ENCODE results near the gene DCAF8L2.
"Not testable (repeated sequence)": the region's sequence is repeated elsewhere in the genome, so short reads cannot be mapped to it uniquely, and the experiment has no call there.

DCAF8L2 gene

DNA sequence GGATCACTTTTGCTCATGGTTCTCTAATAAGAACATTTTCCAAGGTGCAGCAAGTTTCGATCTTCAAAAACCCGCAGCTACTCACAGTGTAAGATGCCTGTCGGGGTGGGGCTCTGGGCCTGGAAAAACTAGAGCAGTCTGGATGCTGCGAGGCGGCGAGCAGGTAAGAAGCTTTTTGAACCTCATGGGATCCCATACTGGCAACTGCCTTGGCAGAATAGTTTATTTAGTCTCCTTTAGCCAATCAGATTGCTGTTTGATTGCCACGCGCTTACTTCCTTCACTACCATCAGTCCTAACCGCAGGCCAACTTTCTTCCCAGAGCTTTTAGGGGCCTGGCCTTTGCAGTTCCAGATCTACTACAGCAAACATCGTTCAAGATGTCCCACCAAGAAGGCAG, 156.4 kb downstream of the DCAF8L2 start:
- Histone ChIP-seq H3K27me3 (ENCODE audit: control insufficient read depth in 1 of 2, insufficient read depth in 1 of 2, low read length in 2 of 2) (no peaks in the 10 kb centered on the region), H3K18ac (ENCODE audit: low read depth in 1 of 2, low read length in 2 of 2) (no peak overlapping the region), H3K4me3 (ENCODE audit: insufficient read depth in 1 of 2, low read depth in 1 of 2, low read length in 2 of 2) (no peak overlapping the region), H2AK5ac (ENCODE audit: low read length, severe bottlenecking) (no peak overlapping the region), H3K9me3 (ENCODE audit: control insufficient read depth, low read length) (no peaks in the 10 kb centered on the region), H2BK5ac (ENCODE audit: low read depth, low read length, poor library complexity, severe bottlenecking) (no peak overlapping the region), H3K23ac (ENCODE audit: low read length in 2 of 2) (no peak overlapping the region), H3K4me1 (ENCODE audit: control insufficient read depth, insufficient read depth, low read depth, low read length) (no peaks in the 10 kb centered on the region), H3K9ac (ENCODE audit: low read length) (no peak overlapping the region), H2BK15ac (ENCODE audit: low read depth, poor library complexity, severe bottlenecking) (no peak overlapping the region), H2BK120ac (ENCODE audit: low read depth, low read length) (no peak overlapping the region), H3K79me1 (replicated peaks; ENCODE audit: low read length, poor library complexity, severe bottlenecking) (no peaks in the 10 kb centered on the region), H2BK12ac (ENCODE audit: low read length in 2 of 2) (no peak overlapping the region), H3K27ac (ENCODE audit: low read length, poor library complexity, severe bottlenecking) (no peak overlapping the region), H3K14ac (ENCODE audit: low read length in 2 of 2) (no peak overlapping the region), H2AFZ (ENCODE audit: low read depth, low read length) (no peak overlapping the region), H3K4ac (ENCODE audit: low read depth in 1 of 2, low read length in 2 of 2) (no peak overlapping the region), H4K8ac (ENCODE audit: low read length) (no peak overlapping the region), H3K4me2 (ENCODE audit: low read length, poor library complexity, severe bottlenecking) (no peak overlapping the region), H3K36me3 (ENCODE audit: control insufficient read depth in 1 of 2, insufficient read depth in 2 of 2, low read depth in 1 of 2, low read length in 2 of 2) (no peaks in the 10 kb centered on the region), H4K91ac (ENCODE audit: low read length) (no peak overlapping the region)
- WGBS, result 97% methylated on average over 10 of the region's 10 CpGs
- DNase-seq, result no peak

DNA sequence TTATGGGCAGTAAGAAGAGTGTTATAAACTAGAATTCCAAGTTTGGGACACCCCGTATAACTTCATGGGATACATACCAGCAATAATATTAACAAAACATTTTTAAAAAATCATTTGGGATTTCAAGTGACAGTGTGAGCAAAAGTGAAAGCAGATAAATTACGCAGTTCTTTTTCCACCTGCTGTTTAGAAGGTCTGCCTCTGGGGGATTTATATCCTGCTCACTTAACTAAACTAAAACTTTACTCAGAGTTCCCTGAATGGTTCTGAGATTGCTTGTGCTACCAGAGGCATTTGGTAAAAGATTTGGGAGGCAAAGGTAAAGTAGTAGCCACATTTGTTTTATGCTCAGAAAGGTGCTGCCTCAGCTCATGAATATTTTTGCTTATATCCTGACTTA, 160.2 kb downstream of the DCAF8L2 start:
- not testable (repeated sequence) for H3K23ac ChIP-seq (ENCODE audit: low read length in 2 of 2); H3K4me2 ChIP-seq (ENCODE audit: low read length, poor library complexity, severe bottlenecking)
- no CpG with 5 or more reads among the region's 2 CpGs for WGBS

DNA sequence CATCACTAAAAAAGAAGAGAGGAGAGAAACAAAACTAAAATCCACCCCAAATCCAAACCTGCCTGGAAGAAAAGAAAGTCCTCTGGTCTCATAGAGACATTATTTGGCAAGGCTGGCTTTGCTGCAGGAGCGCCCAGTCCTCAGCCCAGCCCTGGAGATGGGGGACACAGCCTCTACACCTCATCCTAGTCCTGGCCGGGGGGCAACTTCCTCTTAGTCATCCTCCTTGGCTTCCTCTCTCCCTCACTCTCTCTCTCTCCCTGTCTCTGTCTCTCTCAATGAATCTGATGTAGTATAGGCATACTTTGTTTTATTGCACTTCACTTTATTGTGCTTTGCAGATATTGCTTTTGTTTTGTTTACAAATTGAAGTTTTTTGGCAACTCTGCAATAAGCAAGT, 161.8 kb downstream of the DCAF8L2 start:
- no peak overlapping the region for H2BK120ac ChIP-seq (ENCODE audit: low read depth, low read length)
- H3K4ac ChIP-seq (ENCODE audit: low read depth in 1 of 2, low read length in 2 of 2), result no peak overlapping the region
- H2AFZ ChIP-seq (ENCODE audit: low read depth, low read length), result no peak overlapping the region
- peaks cover 3% of the 10 kb centered on the region for H3K9me3 ChIP-seq (ENCODE audit: control insufficient read depth, low read length)
- DNase-seq, result no peak
- no peaks in the 10 kb centered on the region for H3K36me3 ChIP-seq (ENCODE audit: control insufficient read depth in 1 of 2, insufficient read depth in 2 of 2, low read depth in 1 of 2, low read length in 2 of 2)
- H4K8ac ChIP-seq (ENCODE audit: low read length), result no peak overlapping the region
- WGBS, result no CpG with 5 or more reads among the region's 2 CpGs
- H3K18ac ChIP-seq (ENCODE audit: low read depth in 1 of 2, low read length in 2 of 2), result no peak overlapping the region
- no peak overlapping the region for H4K91ac ChIP-seq (ENCODE audit: low read length)
- no peaks in the 10 kb centered on the region for H3K4me1 ChIP-seq (ENCODE audit: control insufficient read depth, insufficient read depth, low read depth, low read length)
- H3K27me3 ChIP-seq (ENCODE audit: control insufficient read depth in 1 of 2, insufficient read depth in 1 of 2, low read length in 2 of 2), result no peaks in the 10 kb centered on the region
- no peak overlapping the region for H2BK15ac ChIP-seq (ENCODE audit: low read depth, poor library complexity, severe bottlenecking)
- no peak overlapping the region for H2BK12ac ChIP-seq (ENCODE audit: low read length in 2 of 2)
- H3K14ac ChIP-seq (ENCODE audit: low read length in 2 of 2), result no peak overlapping the region
- no peaks in the 10 kb centered on the region for H3K79me1 ChIP-seq (replicated peaks; ENCODE audit: low read length, poor library complexity, severe bottlenecking)
- no peak overlapping the region for H3K27ac ChIP-seq (ENCODE audit: low read length, poor library complexity, severe bottlenecking)
- no peak overlapping the region for H2AK5ac ChIP-seq (ENCODE audit: low read length, severe bottlenecking)
- no peak overlapping the region for H3K4me2 ChIP-seq (ENCODE audit: low read length, poor library complexity, severe bottlenecking)
- no peak overlapping the region for H3K4me3 ChIP-seq (ENCODE audit: insufficient read depth in 1 of 2, low read depth in 1 of 2, low read length in 2 of 2)
- no peak overlapping the region for H3K9ac ChIP-seq (ENCODE audit: low read length)
- H3K23ac ChIP-seq (ENCODE audit: low read length in 2 of 2), result no peak overlapping the region
- no peak overlapping the region for H2BK5ac ChIP-seq (ENCODE audit: low read depth, low read length, poor library complexity, severe bottlenecking)

More for the DNA sequence above, 160.2 kb downstream of the DCAF8L2 start:
- H3K79me1 ChIP-seq (replicated peaks; ENCODE audit: low read length, poor library complexity, severe bottlenecking); H3K4ac ChIP-seq (ENCODE audit: low read depth in 1 of 2, low read length in 2 of 2); H4K91ac ChIP-seq (ENCODE audit: low read length); H3K14ac ChIP-seq (ENCODE audit: low read length in 2 of 2); DNase-seq; H3K9me3 ChIP-seq (ENCODE audit: control insufficient read depth, low read length); H3K27ac ChIP-seq (ENCODE audit: low read length, poor library complexity, severe bottlenecking); H2BK15ac ChIP-seq (ENCODE audit: low read depth, poor library complexity, severe bottlenecking); H3K4me1 ChIP-seq (ENCODE audit: control insufficient read depth, insufficient read depth, low read depth, low read length); H2BK120ac ChIP-seq (ENCODE audit: low read depth, low read length); H3K27me3 ChIP-seq (ENCODE audit: control insufficient read depth in 1 of 2, insufficient read depth in 1 of 2, low read length in 2 of 2); H2BK12ac ChIP-seq (ENCODE audit: low read length in 2 of 2); H2BK5ac ChIP-seq (ENCODE audit: low read depth, low read length, poor library complexity, severe bottlenecking); H3K18ac ChIP-seq (ENCODE audit: low read depth in 1 of 2, low read length in 2 of 2); H2AFZ ChIP-seq (ENCODE audit: low read depth, low read length); H4K8ac ChIP-seq (ENCODE audit: low read length); H2AK5ac ChIP-seq (ENCODE audit: low read length, severe bottlenecking); H3K9ac ChIP-seq (ENCODE audit: low read length); H3K36me3 ChIP-seq (ENCODE audit: control insufficient read depth in 1 of 2, insufficient read depth in 2 of 2, low read depth in 1 of 2, low read length in 2 of 2); H3K4me3 ChIP-seq (ENCODE audit: insufficient read depth in 1 of 2, low read depth in 1 of 2, low read length in 2 of 2): not testable (repeated sequence)

DNA sequence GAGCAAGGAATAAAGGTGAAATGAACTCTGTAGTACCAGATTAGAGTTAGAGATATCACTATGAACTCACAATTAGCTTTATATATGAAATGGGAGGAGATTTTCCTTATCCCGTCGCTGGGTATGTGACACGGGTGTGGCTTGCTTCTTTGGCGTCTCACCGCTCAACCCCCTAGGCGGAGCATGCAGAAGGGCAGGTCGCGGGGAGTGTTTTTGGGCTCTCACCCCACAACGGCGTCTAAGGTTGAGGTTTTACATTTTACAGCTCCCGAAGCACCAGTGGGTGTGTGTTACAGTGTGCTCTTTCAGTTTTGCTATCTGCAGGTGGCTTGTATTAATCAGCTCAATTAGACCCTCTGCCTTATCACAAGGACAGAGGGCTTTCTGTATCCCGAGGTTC, 175.6 kb downstream of the DCAF8L2 start:
- no peak overlapping the region for H3K9ac ChIP-seq (ENCODE audit: low read length)
- H3K36me3 ChIP-seq (ENCODE audit: control insufficient read depth in 1 of 2, insufficient read depth in 2 of 2, low read depth in 1 of 2, low read length in 2 of 2), result no peaks in the 10 kb centered on the region
- H2BK12ac ChIP-seq (ENCODE audit: low read length in 2 of 2), result no peak overlapping the region
- no peak overlapping the region for H2BK5ac ChIP-seq (ENCODE audit: low read depth, low read length, poor library complexity, severe bottlenecking)
- H3K27ac ChIP-seq (ENCODE audit: low read length, poor library complexity, severe bottlenecking), result no peak overlapping the region
- no peak overlapping the region for H2BK15ac ChIP-seq (ENCODE audit: low read depth, poor library complexity, severe bottlenecking)
- no peak overlapping the region for H2BK120ac ChIP-seq (ENCODE audit: low read depth, low read length)
- no peak overlapping the region for H3K4ac ChIP-seq (ENCODE audit: low read depth in 1 of 2, low read length in 2 of 2)
- H3K14ac ChIP-seq (ENCODE audit: low read length in 2 of 2), result no peak overlapping the region
- H4K8ac ChIP-seq (ENCODE audit: low read length), result no peak overlapping the region
- H2AFZ ChIP-seq (ENCODE audit: low read depth, low read length), result no peak overlapping the region
- no peaks in the 10 kb centered on the region for H3K27me3 ChIP-seq (ENCODE audit: control insufficient read depth in 1 of 2, insufficient read depth in 1 of 2, low read length in 2 of 2)
- no peak overlapping the region for H3K18ac ChIP-seq (ENCODE audit: low read depth in 1 of 2, low read length in 2 of 2)
- no peak overlapping the region for H3K4me2 ChIP-seq (ENCODE audit: low read length, poor library complexity, severe bottlenecking)
- no peaks in the 10 kb centered on the region for H3K4me1 ChIP-seq (ENCODE audit: control insufficient read depth, insufficient read depth, low read depth, low read length)
- no peak overlapping the region for H2AK5ac ChIP-seq (ENCODE audit: low read length, severe bottlenecking)
- H3K79me1 ChIP-seq (replicated peaks; ENCODE audit: low read length, poor library complexity, severe bottlenecking), result no peaks in the 10 kb centered on the region
- no peak overlapping the region for H3K23ac ChIP-seq (ENCODE audit: low read length in 2 of 2)
- H3K9me3 ChIP-seq (ENCODE audit: control insufficient read depth, low read length), result no peaks in the 10 kb centered on the region
- DNase-seq, result no peak
- H3K4me3 ChIP-seq (ENCODE audit: insufficient read depth in 1 of 2, low read depth in 1 of 2, low read length in 2 of 2), result no peak overlapping the region
- H4K91ac ChIP-seq (ENCODE audit: low read length), result no peak overlapping the region
- WGBS, result 91% methylated on average over 10 of the region's 12 CpGs

Measured in mesenchymal stem cell (in vitro differentiated cells and primary cell).